ENCODE results near the gene STAMBP. TPM values are rescaled to one million over a fixed set of nuclear protein-coding genes. Genes with fewer than 3 reads are reported as not detected.

Gene STAMBP
- total RNA-seq, 4 donors from 2014 or later = 30.5 to 49.1 (median 36.6) TPM

DNA sequence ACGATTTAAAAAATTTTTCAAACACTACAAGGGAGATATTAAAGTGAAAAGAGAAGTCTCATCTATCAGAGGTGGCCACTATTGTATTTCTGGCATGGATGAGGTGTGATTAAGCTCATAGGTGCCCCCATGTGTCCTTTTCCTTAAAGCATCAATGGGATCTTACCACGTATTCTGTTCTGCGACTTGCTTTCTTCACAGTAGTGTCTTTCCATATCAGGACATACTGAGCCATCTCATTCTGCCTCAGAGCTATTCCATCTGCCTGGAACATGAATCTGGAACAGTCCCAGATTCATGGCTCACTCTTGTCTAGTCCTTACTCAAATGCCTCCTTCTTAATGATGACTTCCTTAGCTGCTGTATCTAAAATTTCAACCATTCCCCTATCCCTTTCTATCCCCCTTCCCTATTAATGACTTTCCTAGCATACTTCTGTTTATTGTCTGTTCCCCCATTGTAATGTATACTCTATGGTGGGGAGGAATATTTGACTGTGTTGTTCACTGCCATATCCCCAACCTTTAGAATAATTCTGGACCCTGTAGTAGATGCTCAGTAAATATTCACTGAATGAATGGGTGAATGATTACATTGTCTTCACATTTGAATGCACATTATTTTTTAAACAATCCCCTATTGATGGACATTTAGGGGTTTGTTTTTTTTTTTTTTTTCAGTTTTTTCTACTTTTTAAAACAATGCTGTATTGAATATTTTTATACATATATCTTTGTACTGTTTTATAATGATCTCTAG is 11.1 kb downstream of the STAMBP start:
- TF ChIP-seq, protein P1, sequence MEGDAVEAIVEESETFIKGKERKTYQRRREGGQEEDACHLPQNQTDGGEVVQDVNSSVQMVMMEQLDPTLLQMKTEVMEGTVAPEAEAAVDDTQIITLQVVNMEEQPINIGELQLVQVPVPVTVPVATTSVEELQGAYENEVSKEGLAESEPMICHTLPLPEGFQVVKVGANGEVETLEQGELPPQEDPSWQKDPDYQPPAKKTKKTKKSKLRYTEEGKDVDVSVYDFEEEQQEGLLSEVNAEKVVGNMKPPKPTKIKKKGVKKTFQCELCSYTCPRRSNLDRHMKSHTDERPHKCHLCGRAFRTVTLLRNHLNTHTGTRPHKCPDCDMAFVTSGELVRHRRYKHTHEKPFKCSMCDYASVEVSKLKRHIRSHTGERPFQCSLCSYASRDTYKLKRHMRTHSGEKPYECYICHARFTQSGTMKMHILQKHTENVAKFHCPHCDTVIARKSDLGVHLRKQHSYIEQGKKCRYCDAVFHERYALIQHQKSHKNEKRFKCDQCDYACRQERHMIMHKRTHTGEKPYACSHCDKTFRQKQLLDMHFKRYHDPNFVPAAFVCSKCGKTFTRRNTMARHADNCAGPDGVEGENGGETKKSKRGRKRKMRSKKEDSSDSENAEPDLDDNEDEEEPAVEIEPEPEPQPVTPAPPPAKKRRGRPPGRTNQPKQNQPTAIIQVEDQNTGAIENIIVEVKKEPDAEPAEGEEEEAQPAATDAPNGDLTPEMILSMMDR (IDR thresholded peaks at IDR 0.05) = no peak
- TF ChIP-seq POLR2A (IDR thresholded peaks at IDR 0.05) = no peak
- 86 to 93% methylated on average over 3 of the region's 3 CpGs for WGBS, 2 donors
- no peak overlapping the region for H3K4me3 ChIP-seq (ENCODE audit: low read depth, poor library complexity, severe bottlenecking)
- intact Hi-C loops (cut with DNase I; ENCODE audit: low total_unique reads) = no loop called here
- DNase-seq (ENCODE audit: low spot score in 2 of 2) = no peak

DNA sequence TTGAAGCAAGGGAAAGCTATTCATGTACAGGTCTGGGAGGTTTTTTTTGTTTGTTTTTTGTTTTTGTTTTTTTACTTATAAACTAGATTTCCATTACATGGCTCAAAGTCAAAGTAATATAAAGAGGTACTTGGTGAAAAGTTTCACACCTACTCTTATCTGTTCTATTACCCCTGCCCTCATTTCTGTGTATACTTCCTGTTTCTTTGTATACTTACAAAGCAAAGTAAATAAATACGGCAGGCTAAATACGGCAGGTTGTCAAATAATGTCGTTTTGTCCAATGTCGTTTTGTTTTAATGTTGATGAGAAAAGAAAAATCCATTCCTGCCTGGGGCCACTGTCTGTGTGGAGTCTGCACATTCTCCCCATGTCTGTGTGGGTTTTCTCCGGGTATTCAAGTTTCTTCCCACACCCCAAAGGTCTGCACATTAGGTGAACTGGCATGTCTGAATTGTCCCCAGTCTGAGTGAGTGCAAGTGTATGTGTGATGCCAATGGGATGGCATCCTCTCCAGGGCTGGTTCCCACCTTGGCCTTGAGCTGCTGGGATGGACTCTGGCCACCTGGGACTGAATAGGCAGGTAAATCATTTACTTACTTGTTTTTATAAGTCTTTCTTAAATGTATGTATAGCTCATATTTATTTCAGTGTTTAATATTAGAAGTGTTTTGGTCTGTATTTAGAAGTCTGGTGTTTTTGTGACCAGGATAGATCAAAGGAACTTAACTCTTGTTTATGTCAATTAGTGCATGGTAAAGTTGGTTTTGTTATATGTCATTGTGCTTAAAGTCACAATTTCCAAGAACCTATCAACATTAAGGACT is 13.4 kb downstream of the STAMBP start:
- TF ChIP-seq, protein P1 (IDR thresholded peaks at IDR 0.05) = no peak
- TF ChIP-seq POLR2A (IDR thresholded peaks at IDR 0.05) = no peak
- 86 to 90% methylated on average over 5 of the region's 5 CpGs for WGBS, 2 donors
- no peak for DNase-seq (ENCODE audit: low spot score in 2 of 2)
- H3K4me3 ChIP-seq (ENCODE audit: low read depth, poor library complexity, severe bottlenecking) = no peak overlapping the region
- intact Hi-C loops (cut with DNase I; ENCODE audit: low total_unique reads) = no loop called here

DNA sequence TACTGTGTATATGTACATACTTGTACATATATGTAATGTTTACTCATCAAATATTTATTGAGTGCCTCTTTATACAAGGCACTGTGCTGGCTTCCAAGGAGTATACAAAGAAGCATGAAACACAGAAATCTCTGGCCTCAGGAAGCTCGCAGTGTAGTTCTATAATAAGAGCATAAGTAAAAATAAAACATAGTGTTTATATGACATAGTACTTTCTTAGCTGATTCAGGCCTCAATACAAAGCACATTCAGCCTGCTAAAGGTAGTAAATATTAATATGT is 13.9 kb downstream of the STAMBP start:
- intact Hi-C loops (cut with DNase I; ENCODE audit: low total_unique reads) = no loop called here
- no peak for DNase-seq (ENCODE audit: low spot score in 2 of 2)
- WGBS, 2 donors = 81 to 86% methylated on average over 1 of the region's 1 CpG
- no peak overlapping the region for H3K4me3 ChIP-seq (ENCODE audit: low read depth, poor library complexity, severe bottlenecking)
- no peak for TF ChIP-seq POLR2A (IDR thresholded peaks at IDR 0.05)
- TF ChIP-seq, protein P1 (IDR thresholded peaks at IDR 0.05) = no peak

DNA sequence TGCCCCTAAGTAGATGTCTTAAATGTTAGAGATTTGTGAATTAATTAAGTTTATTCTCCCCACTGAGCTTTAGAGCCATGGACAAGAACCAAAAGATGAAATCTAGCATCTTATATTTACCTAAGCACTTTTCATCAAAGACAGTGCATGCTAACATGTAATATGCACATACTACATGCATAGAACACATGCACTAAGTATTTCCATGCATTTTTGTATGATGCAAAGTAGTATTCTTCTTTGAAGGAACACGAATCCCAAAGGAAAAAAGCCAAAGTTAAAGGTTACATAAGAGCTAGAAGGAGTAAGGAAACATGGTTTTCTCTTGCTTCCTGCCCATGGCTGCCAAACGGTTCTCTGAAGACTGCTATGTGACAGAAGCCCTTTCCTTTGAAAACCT is 15.3 kb downstream of the STAMBP start:
- intact Hi-C loops (cut with DNase I; ENCODE audit: low total_unique reads) = no loop called here
- WGBS, 2 donors = 60 to 66% methylated on average over 2 of the region's 2 CpGs
- TF ChIP-seq, protein P1 (IDR thresholded peaks at IDR 0.05) = no peak
- no peak for TF ChIP-seq POLR2A (IDR thresholded peaks at IDR 0.05)
- H3K4me3 ChIP-seq (ENCODE audit: low read depth, poor library complexity, severe bottlenecking) = no peak overlapping the region
- no peak for DNase-seq (ENCODE audit: low spot score in 2 of 2)

DNA sequence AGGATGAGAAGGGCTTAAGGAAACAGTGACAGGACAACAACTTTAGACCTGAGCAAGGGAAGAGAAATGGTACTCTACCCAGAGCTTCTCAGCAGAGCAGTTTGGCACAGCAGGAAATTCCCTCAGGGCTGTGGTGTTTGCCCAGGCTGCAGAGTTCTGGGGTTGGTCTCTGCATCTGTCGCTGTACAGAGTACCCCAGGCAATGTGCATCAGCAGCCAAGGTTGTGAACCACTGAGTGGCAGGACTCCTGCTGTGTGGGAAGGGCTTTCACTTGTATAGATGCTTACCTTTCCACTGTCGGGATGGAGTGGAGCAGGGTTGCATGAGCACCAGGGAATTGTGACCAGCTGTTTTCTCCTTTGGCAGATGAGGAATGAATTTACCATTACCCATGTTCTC is 21.2 kb downstream of the STAMBP start:
- intact Hi-C loops (cut with DNase I; ENCODE audit: low total_unique reads) = no loop called here
- H3K4me3 ChIP-seq (ENCODE audit: low read depth, poor library complexity, severe bottlenecking) = no peak overlapping the region
- DNase-seq (ENCODE audit: low spot score in 2 of 2) = no peak
- TF ChIP-seq, protein P1 (IDR thresholded peaks at IDR 0.05) = no peak
- 72 to 75% methylated on average over 1 to 2 of the region's 2 CpGs for WGBS, 2 donors
